ENCODE data around the gene ITGA11. TPM values are rescaled to one million over a fixed set of nuclear protein-coding genes. Genes with fewer than 3 reads are reported as not detected.
A peak's percentile ranks its signal among the peaks of the same experiment; 100 is the strongest.

ITGA11 gene
- total RNA-seq, 1 donor from 2014 or later, result 7.1 TPM

DNA sequence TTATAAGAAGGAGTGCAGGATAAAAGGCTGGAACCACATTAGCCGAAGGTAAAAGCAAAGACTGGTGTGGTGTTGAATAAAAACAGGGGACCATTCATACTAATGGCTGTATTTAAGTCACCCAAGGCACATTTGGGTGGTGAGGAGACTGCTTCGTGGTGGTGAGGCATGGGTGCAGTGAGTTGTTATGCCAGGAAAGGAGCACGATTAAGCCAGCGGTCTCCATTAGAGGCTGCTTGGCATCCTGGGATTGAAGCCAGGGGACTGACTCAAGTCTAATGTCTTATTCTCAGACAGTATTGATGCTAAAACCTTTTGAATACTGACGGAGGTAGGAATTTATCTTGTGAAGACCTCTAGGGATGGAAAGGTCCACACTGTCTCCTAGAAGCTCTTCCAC lies 132.5 kb downstream of the ITGA11 start:
- intact Hi-C loops (cut with DNase I), result no loop called here
- TF ChIP-seq CTCF (IDR thresholded peaks at IDR 0.05), result no peak
- H3K27ac ChIP-seq, result peak overlapping the region; percentile 37
- ATAC-seq (no peak), DNase-seq (no peak)
- no peaks in the 10 kb centered on the region for H3K9me3 ChIP-seq
- peaks cover 5% of the 10 kb centered on the region for H3K36me3 ChIP-seq
- H3K27me3 ChIP-seq, result no peaks in the 10 kb centered on the region
- H3K4me1 ChIP-seq, result peaks cover 19% of the 10 kb centered on the region
- H3K4me3 ChIP-seq, result peak overlapping the region; percentile 36

GRCh38 chr15:68298882-68299381 lies 133.0 kb downstream of the ITGA11 start:
- Histone ChIP-seq H3K4me1 (peaks cover 21% of the 10 kb centered on the region), H3K36me3 (peaks cover 5% of the 10 kb centered on the region), H3K27ac (peak overlapping the region; percentile 37), H3K4me3 (peak overlapping the region; percentile 36), H3K9me3 (no peaks in the 10 kb centered on the region), H3K27me3 (no peaks in the 10 kb centered on the region)
- peak; percentile 76 for ATAC-seq
- TF ChIP-seq CTCF (IDR thresholded peaks at IDR 0.05), result no peak
- intact Hi-C loops (cut with DNase I), result no loop called here
- no peak for DNase-seq

DNA sequence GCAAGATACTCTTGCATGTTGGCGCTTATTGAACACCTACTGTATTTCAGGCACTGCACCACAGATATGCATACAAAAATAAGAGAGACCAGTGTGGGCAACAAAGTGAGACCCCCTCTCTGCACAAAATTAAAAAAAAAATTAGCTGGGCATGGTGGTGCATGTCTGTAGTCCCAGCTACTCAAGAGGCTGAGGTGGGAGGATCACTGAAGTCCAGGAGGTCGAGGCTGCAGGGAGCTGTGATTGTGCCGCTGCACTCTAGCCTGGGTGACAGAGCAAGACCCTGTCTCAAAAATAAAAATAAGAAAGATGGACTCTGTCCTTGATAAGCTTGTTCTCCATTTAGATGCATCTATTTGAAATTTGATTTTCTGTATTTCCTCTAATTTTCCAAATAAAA lies 133.6 kb downstream of the ITGA11 start:
- ATAC-seq (no peak), DNase-seq (no peak)
- no peak for TF ChIP-seq CTCF (IDR thresholded peaks at IDR 0.05)
- no peaks in the 10 kb centered on the region for H3K9me3 ChIP-seq
- intact Hi-C loops (cut with DNase I), result no loop called here
- H3K27ac ChIP-seq, result no peak overlapping the region
- peaks cover 7% of the 10 kb centered on the region for H3K36me3 ChIP-seq
- peaks cover 26% of the 10 kb centered on the region for H3K4me1 ChIP-seq
- peak overlapping the region; percentile 36 for H3K4me3 ChIP-seq
- H3K27me3 ChIP-seq, result no peaks in the 10 kb centered on the region

DNA sequence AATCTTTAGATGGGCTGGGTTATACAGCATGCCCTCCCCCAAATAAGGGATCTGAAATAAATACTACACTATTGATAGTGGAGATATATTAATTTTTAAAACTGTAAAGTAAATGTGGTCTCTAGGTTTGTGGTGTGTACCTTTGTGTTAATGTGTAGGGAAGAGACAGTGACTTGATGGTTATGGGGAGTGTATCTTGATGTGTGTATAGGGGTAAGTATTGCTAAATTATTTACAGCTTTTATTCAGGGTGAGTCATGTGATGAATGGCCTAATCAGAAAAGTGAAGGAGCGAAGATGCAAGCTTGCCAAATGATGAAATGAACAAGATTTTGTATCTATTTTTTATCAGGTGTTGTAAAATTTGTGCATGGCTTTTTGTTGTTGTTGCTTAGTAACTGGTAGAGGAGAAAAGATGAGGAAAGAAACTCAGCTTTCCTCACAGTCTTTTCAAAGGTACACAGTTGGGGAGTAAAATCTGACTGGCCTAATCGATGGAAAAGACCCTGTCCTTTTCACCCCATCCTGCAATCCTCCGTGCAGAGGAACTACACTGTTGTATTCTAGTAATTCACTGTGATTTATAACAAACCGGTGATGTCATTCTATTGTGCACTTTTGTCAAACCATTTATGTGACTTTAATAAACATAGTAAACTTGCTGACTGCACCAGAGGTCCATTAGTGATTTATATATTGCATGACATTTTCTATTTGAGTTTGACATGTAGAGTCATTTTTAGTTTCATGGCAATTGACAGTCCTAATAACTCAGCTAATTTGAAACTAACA lies 136.8 kb downstream of the ITGA11 start:
- Histone ChIP-seq H3K27me3 (no peaks in the 10 kb centered on the region), H3K9me3 (no peaks in the 10 kb centered on the region), H3K36me3 (peaks cover 38% of the 10 kb centered on the region), H3K4me1 (peaks cover 36% of the 10 kb centered on the region), H3K4me3 (no peak overlapping the region), H3K27ac (no peak overlapping the region)
- ATAC-seq (peak; percentile 23), DNase-seq (no peak)
- intact Hi-C loops (cut with DNase I), result no loop called here
- TF ChIP-seq CTCF (IDR thresholded peaks at IDR 0.05), result no peak

DNA sequence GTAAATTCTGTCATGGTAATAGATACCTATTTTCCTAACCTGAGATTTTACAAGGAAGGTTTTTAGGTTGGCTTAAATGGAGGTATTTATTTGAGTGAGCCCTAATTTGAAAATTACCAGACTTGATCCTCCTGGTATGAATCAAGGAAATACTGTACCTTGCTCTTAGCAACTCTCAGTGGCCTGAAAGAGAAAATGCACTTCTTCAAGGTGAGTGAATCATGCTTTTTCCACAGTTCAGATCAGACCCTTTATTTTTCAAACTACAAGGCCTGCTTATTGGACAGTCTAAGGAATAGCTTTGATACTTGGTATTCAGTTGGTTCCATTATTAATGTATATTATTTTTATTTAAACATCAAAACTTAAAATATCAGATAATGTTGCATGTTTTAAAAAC lies 139.0 kb downstream of the ITGA11 start:
- ATAC-seq (no peak), DNase-seq (no peak)
- H3K27ac ChIP-seq, result no peak overlapping the region
- H3K4me1 ChIP-seq, result peaks cover 27% of the 10 kb centered on the region
- H3K9me3 ChIP-seq, result no peaks in the 10 kb centered on the region
- intact Hi-C loops (cut with DNase I), result no loop called here
- H3K4me3 ChIP-seq, result no peak overlapping the region
- TF ChIP-seq CTCF (IDR thresholded peaks at IDR 0.05), result no peak
- no peaks in the 10 kb centered on the region for H3K27me3 ChIP-seq
- H3K36me3 ChIP-seq, result peaks cover 48% of the 10 kb centered on the region
